ENCODE results near the gene IFRD2. TPM values are rescaled to one million over a fixed set of nuclear protein-coding genes. Genes with fewer than 3 reads are reported as not detected.

Gene IFRD2
- polyA plus RNA-seq, 1 of the 3 experiments (the other 2 are of a cell fraction), result 73.2 TPM

DNA sequence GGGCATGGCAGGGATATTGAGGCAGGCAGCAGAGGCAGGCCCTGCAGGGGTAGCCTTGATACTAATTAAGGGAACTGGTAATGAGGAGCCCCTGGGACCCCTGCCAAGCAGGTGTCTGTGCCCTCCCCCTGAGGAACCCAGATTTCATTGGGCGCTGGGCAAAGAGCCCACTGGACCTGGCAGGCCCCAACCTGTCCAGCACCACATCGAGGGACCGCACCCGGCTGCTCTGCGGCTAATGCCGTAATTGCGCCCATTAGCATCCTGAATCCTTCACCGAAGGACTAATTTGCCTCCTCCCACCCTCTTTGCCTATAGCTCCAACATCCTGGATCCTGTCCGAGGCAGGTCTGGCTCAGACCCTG lies 37.0 kb downstream of the IFRD2 start:
- no peak overlapping the region for H3K9ac ChIP-seq

DNA sequence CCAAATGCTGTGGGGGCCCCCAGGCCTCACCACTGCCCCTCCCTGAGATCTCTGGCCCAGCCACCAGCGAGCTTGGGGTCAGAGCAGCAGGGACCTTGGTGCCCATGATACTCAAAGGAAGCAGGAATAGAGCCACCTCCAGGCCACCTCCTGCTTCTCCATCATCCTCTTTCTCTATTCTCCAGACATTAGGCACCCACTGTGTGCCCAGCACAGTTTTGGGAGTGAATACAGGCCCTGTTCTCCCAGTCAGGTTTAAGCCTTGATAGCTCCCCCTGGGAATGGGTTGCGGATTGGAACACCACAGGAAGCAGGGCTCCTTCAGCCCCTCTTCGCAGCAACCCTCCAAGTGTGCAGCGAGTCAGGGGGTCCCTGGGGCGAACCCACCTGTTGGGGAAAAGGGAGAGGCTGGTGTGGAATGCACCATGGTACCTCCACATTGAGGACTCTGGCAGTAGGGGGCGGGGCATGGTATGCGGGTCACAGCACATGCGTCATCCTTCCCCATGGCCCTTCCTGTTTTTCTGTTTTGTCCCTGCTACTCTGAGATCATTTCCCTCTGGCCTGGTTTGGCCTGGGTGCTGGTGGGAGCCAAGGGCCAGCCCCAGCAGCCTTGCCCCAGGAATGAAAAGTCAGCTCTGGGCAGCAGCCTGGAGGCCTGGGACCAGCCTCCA lies 37.5 kb downstream of the IFRD2 start:
- Histone ChIP-seq H3K9me3 (no peaks in the 10 kb centered on the region), H2AFZ (ENCODE audit: low read depth) (no peak overlapping the region), H4K20me1 (ENCODE audit: insufficient read depth) (peaks cover 53% of the 10 kb centered on the region), H3F3A (replicated peaks; ENCODE audit: insufficient read depth) (peaks cover 29% of the 10 kb centered on the region), H3K9ac (no peak overlapping the region), H3K9me2 (no peaks in the 10 kb centered on the region), H3K4me1 (ENCODE audit: control insufficient read depth in 1 of 2, insufficient read depth in 2 of 2, low read depth in 1 of 2, low read length in 1 of 2) (peaks cover 4 to 6% of the 10 kb centered on the region in 2 experiments; a peak in 1 of 4 replicates), H3K36me3 (replicated peaks in 1 of 2; ENCODE audit: control insufficient read depth in 1 of 2, insufficient read depth in 2 of 2, low read length in 1 of 2) (peaks cover 27 to 56% of the 10 kb centered on the region in 2 experiments), H3K27me3 (ENCODE audit: insufficient read depth) (no peaks in the 10 kb centered on the region), H3K79me2 (ENCODE audit: insufficient read depth) (peaks cover 52% of the 10 kb centered on the region), H3K4me2 (no peak overlapping the region), H3K27ac (ENCODE audit: low read depth in 2 of 2, low read length in 1 of 2) (peak overlapping the region in 1 of 2 experiments; percentile 11; a peak in 2 of 4 replicates), H3K4me3 (ENCODE audit: low read depth in 2 of 2, low read length in 1 of 2) (no peak overlapping the region)
- ChIA-PET POLR2A (no interaction called here), CTCF (interaction anchor here (0.7 to 61.6 kb wide), 5 partner anchors 7 to 68 kb away, joined by 3 to 1375 read pairs (median 180); partner anchors contain the start of genes GNAI2 and GNAT1)
- 89% methylated on average over 8 of the region's 8 CpGs for WGBS (ENCODE audit: low lambda C conversion rate)
- TF ChIP-seq, protein P1, sequence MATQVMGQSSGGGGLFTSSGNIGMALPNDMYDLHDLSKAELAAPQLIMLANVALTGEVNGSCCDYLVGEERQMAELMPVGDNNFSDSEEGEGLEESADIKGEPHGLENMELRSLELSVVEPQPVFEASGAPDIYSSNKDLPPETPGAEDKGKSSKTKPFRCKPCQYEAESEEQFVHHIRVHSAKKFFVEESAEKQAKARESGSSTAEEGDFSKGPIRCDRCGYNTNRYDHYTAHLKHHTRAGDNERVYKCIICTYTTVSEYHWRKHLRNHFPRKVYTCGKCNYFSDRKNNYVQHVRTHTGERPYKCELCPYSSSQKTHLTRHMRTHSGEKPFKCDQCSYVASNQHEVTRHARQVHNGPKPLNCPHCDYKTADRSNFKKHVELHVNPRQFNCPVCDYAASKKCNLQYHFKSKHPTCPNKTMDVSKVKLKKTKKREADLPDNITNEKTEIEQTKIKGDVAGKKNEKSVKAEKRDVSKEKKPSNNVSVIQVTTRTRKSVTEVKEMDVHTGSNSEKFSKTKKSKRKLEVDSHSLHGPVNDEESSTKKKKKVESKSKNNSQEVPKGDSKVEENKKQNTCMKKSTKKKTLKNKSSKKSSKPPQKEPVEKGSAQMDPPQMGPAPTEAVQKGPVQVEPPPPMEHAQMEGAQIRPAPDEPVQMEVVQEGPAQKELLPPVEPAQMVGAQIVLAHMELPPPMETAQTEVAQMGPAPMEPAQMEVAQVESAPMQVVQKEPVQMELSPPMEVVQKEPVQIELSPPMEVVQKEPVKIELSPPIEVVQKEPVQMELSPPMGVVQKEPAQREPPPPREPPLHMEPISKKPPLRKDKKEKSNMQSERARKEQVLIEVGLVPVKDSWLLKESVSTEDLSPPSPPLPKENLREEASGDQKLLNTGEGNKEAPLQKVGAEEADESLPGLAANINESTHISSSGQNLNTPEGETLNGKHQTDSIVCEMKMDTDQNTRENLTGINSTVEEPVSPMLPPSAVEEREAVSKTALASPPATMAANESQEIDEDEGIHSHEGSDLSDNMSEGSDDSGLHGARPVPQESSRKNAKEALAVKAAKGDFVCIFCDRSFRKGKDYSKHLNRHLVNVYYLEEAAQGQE (IDR thresholded peaks at IDR 0.05; ENCODE audit: low read depth, low read length), result no peak
- no peak for TF ChIP-seq MXI1 (IDR thresholded peaks at IDR 0.05; ENCODE audit: low read depth, low read length)
- no peak for DNase-seq

More for the DNA sequence above, 37.0 kb downstream of the IFRD2 start:
- no peak for TF ChIP-seq MXI1 (IDR thresholded peaks at IDR 0.05; ENCODE audit: low read depth, low read length)
- Histone ChIP-seq H3K9me3 (no peaks in the 10 kb centered on the region), H3K4me2 (no peak overlapping the region), H3K36me3 (replicated peaks in 1 of 2; ENCODE audit: control insufficient read depth in 1 of 2, insufficient read depth in 2 of 2, low read length in 1 of 2) (peaks cover 27 to 53% of the 10 kb centered on the region in 2 experiments), H3K4me1 (ENCODE audit: control insufficient read depth in 1 of 2, insufficient read depth in 2 of 2, low read depth in 1 of 2, low read length in 1 of 2) (peaks cover 6% of the 10 kb centered on the region in 2 experiments; a peak in 1 of 4 replicates), H3K4me3 (ENCODE audit: low read depth in 2 of 2, low read length in 1 of 2) (no peak overlapping the region), H3K27me3 (ENCODE audit: insufficient read depth) (no peaks in the 10 kb centered on the region), H3K79me2 (ENCODE audit: insufficient read depth) (peaks cover 47% of the 10 kb centered on the region), H4K20me1 (ENCODE audit: insufficient read depth) (peaks cover 48% of the 10 kb centered on the region), H2AFZ (ENCODE audit: low read depth) (no peak overlapping the region), H3K9me2 (no peaks in the 10 kb centered on the region), H3K27ac (ENCODE audit: low read depth in 2 of 2, low read length in 1 of 2) (no peak overlapping the region; a peak in 1 of 4 replicates), H3F3A (replicated peaks; ENCODE audit: insufficient read depth) (peaks cover 30% of the 10 kb centered on the region)
- WGBS (ENCODE audit: low lambda C conversion rate), result 100% methylated on average over 2 of the region's 9 CpGs
- CTCF ChIA-PET, result interaction anchor here (0.7 to 61.6 kb wide), 4 partner anchors 8 to 69 kb away, joined by 3 to 1375 read pairs (median 306); partner anchors contain the start of genes GNAI2 and GNAT1
- POLR2A ChIA-PET, result no interaction called here
- DNase-seq, result no peak

DNA sequence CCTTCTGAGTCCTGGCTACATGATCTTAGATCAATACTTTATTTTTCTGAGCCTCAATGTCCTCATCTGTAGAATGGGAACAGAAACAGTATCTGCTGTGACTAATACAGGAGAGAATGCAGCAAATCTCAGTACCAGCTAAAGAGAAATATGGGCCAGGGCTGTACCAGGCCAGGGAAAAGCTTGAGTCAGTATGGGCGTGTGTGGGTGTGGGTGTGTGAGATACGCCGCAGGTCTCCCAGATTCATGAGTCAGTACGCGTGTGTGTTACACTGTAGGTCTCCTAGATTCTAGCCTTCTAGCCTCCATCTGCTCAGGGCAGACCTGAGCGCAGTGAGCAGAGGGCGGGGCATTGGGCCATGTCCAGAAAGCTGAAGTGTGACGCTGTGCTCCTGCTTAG lies 41.0 kb downstream of the IFRD2 start:
- ChIA-PET POLR2A (no interaction called here), CTCF (interaction anchor here (1.3 to 61.6 kb wide), 6 partner anchors 7 to 131 kb away, joined by 6 to 1375 read pairs (median 94); partner anchors contain the start of genes GNAI2 and GNAT1)
- WGBS (ENCODE audit: low lambda C conversion rate), result 81% methylated on average over 8 of the region's 8 CpGs
- H3K4me3 ChIP-seq (ENCODE audit: low read depth in 2 of 2, low read length in 1 of 2), result no peak overlapping the region
- H3K27ac ChIP-seq (ENCODE audit: low read depth in 2 of 2, low read length in 1 of 2), result no peak overlapping the region
- peaks cover 14% of the 10 kb centered on the region for H3F3A ChIP-seq (replicated peaks; ENCODE audit: insufficient read depth)
- no peaks in the 10 kb centered on the region for H3K27me3 ChIP-seq (ENCODE audit: insufficient read depth)
- H3K4me1 ChIP-seq (ENCODE audit: control insufficient read depth in 1 of 2, insufficient read depth in 2 of 2, low read depth in 1 of 2, low read length in 1 of 2), result peaks cover 18 to 32% of the 10 kb centered on the region in 2 experiments; a peak in 3 of 4 replicates
- peaks cover 88% of the 10 kb centered on the region for H4K20me1 ChIP-seq (ENCODE audit: insufficient read depth)
- peaks cover 11 to 34% of the 10 kb centered on the region in 2 experiments for H3K36me3 ChIP-seq (replicated peaks in 1 of 2; ENCODE audit: control insufficient read depth in 1 of 2, insufficient read depth in 2 of 2, low read length in 1 of 2)
- no peaks in the 10 kb centered on the region for H3K9me2 ChIP-seq
- DNase-seq, result no peak
- TF ChIP-seq EP300 (IDR thresholded peaks at IDR 0.05; ENCODE audit: borderline replicate concordance in 1 of 2, low read depth in 1 of 2, low read length in 1 of 2) (no peak), TCF12 (IDR thresholded peaks at IDR 0.05) (peak; percentile 7; the same call in 1 of the 2 replicates), GABPA (IDR thresholded peaks at IDR 0.05; ENCODE audit: low read depth) (no peak), NFIC (IDR thresholded peaks at IDR 0.05; ENCODE audit: borderline replicate concordance) (no peak), SMC3 (IDR thresholded peaks at IDR 0.05; ENCODE audit: low read depth, low read length) (no peak), FOSL2 (IDR thresholded peaks at IDR 0.05; ENCODE audit: borderline replicate concordance, low read depth) (peak; percentile 58; the same call in 1 of the 2 replicates), RAD21 (IDR thresholded peaks at IDR 0.05; ENCODE audit: low read length) (no peak), GATA2 (CRISPR knock-in tag; IDR thresholded peaks at IDR 0.05) (no peak)
- no peak overlapping the region for H3K4me2 ChIP-seq
- H3K79me2 ChIP-seq (ENCODE audit: insufficient read depth), result peaks cover 87% of the 10 kb centered on the region
- no peak overlapping the region for H2AFZ ChIP-seq (ENCODE audit: low read depth)
- no peaks in the 10 kb centered on the region for H3K9me3 ChIP-seq
- H3K9ac ChIP-seq, result no peak overlapping the region

Measured in SK-N-SH (cell line).